GM18519 (cell line): Measurements from ENCODE around the gene BRCA1.

Source experiments
- ATAC-seq: cut with Tn5 transposase; IDR thresholded peaks from one replicate; pipeline ENCODE4 v1.9.1; 2021; ENCODE audit warnings: mild to moderate bottlenecking, moderate library complexity; ENCODE audit not compliant: unreplicated experiment, low FRiP score

BRCA1 gene

GRCh38 chr17:43026595-43026994 lies 98.6 kb downstream of the BRCA1 start:
- no peak for ATAC-seq

GRCh38 chr17:43025766-43026537 lies 99.2 kb downstream of the BRCA1 start:
- no peak for ATAC-seq

GRCh38 chr17:43025290-43025657 lies 99.9 kb downstream of the BRCA1 start:
- ATAC-seq, result no peak

GRCh38 chr17:43024407-43025289 lies 100.5 kb downstream of the BRCA1 start, which contains the start of gene RND2:
TSS of gene RND2 (plus strand) at chr17:43025231. CDS start at chr17:43025348, 117 bp downstream.
- ATAC-seq, result no peak

- ATAC-seq, result no peak
Observed at GRCh38 chr17:43021741-43022512, 103.2 kb downstream of the BRCA1 start, which contains the start of gene VAT1. TSS of gene VAT1 (minus strand) at chr17:43022385. CDS start at chr17:43022322, 63 bp downstream.

- no peak for ATAC-seq
Observed at GRCh38 chr17:43020789-43021740, 104.1 kb downstream of the BRCA1 start.

- ATAC-seq, result no peak
Observed at GRCh38 chr17:43020030-43020621, 105.0 kb downstream of the BRCA1 start.

GRCh38 chr17:43019418-43019817 lies 105.7 kb downstream of the BRCA1 start:
- no peak for ATAC-seq

GRCh38 chr17:43018932-43019331 lies 106.2 kb downstream of the BRCA1 start:
- no peak for ATAC-seq

GRCh38 chr17:43018008-43018853 lies 106.9 kb downstream of the BRCA1 start:
- no peak for ATAC-seq

GRCh38 chr17:43016216-43016615 lies 108.9 kb downstream of the BRCA1 start:
- no peak for ATAC-seq

GRCh38 chr17:43015579-43015978 lies 109.6 kb downstream of the BRCA1 start:
- ATAC-seq, result no peak

- ATAC-seq, result no peak
Observed at GRCh38 chr17:43014649-43015542, 110.3 kb downstream of the BRCA1 start.

- no peak for ATAC-seq
Observed at GRCh38 chr17:43014020-43014648, 111.0 kb downstream of the BRCA1 start.

- ATAC-seq, result no peak
Observed at GRCh38 chr17:43013296-43013695, 111.9 kb downstream of the BRCA1 start.

GRCh38 chr17:43011728-43012472 lies 113.3 kb downstream of the BRCA1 start:
- no peak for ATAC-seq
